Trophoblast cell (in vitro differentiated cells and primary cell): Measurements from ENCODE around the gene SMG7.

Source experiments
- DNase-seq, 2 donors: peaks; one replicate each; pipeline ENCODE4 v3.0.0-alpha.2; 2016
- H2AFZ ChIP-seq: 2 replicates; pipeline ENCODE4 v1.6.1; 2013; ENCODE audit warnings: low read length, moderate library complexity, mild to moderate bottlenecking; ENCODE audit not compliant: insufficient read depth, poor library complexity
- H2AK5ac ChIP-seq: 2 replicates; pipeline ENCODE4 v1.6.1; 2013; ENCODE audit warnings: mild to moderate bottlenecking, low read length
- H2BK120ac ChIP-seq: 2 replicates; pipeline ENCODE4 v1.6.1; 2013; ENCODE audit warnings: low read length, mild to moderate bottlenecking, moderate library complexity; ENCODE audit not compliant: insufficient read depth, poor library complexity
- H2BK12ac ChIP-seq: 2 replicates; pipeline ENCODE4 v1.6.1; 2013; ENCODE audit warnings: mild to moderate bottlenecking, low read length, moderate library complexity
- H2BK5ac ChIP-seq: 2 replicates; pipeline ENCODE4 v1.6.1; 2013; ENCODE audit warnings: low read length, low read depth, moderate library complexity, mild to moderate bottlenecking; ENCODE audit not compliant: poor library complexity
- H3K14ac ChIP-seq: 2 replicates; pipeline ENCODE4 v1.6.1; 2013; ENCODE audit warnings: mild to moderate bottlenecking, low read length
- H3K18ac ChIP-seq: 2 replicates; pipeline ENCODE4 v1.6.1; 2013; ENCODE audit warnings: mild to moderate bottlenecking, low read length
- H3K23ac ChIP-seq: 2 replicates; pipeline ENCODE4 v1.6.1; 2013; ENCODE audit warnings: low read length
- H3K27ac ChIP-seq: 2 replicates; pipeline ENCODE4 v1.5.1; 2013; ENCODE audit warnings: low read depth, mild to moderate bottlenecking, inconsistent platforms, low read length, moderate library complexity
- H3K27me3 ChIP-seq: 2 replicates; pipeline ENCODE4 v1.6.1; 2013; ENCODE audit warnings: inconsistent platforms, mild to moderate bottlenecking, low read length, moderate library complexity; ENCODE audit not compliant: insufficient read depth
- H3K36me3 ChIP-seq, 2 experiments: 1 replicate in 1 of 2; 2 replicates in 1 of 2; pipeline ENCODE4 v1.6.1; 2013; ENCODE audit warnings: low read length in 2 of 2, mild to moderate bottlenecking in 2 of 2, moderate library complexity in 1 of 2; ENCODE audit not compliant: insufficient read depth in 2 of 2, control insufficient read depth in 1 of 2
- H3K4ac ChIP-seq: 2 replicates; pipeline ENCODE4 v1.6.1; 2013; ENCODE audit warnings: low read depth, mild to moderate bottlenecking, low read length, moderate library complexity
- H3K4me1 ChIP-seq, 2 experiments: 1 replicate in 1 of 2; 2 replicates in 1 of 2; pipeline ENCODE4 v1.6.1; 2013; ENCODE audit warnings: low read length in 2 of 2, mild to moderate bottlenecking in 2 of 2, moderate library complexity in 1 of 2; ENCODE audit not compliant: insufficient read depth in 2 of 2, control insufficient read depth in 1 of 2
- H3K4me2 ChIP-seq: 2 replicates; pipeline ENCODE4 v1.6.1; 2013; ENCODE audit warnings: inconsistent platforms, mild to moderate bottlenecking, low read length, moderate library complexity
- H3K4me3 ChIP-seq: 2 replicates; pipeline ENCODE4 v1.5.1; 2013; ENCODE audit warnings: mild to moderate bottlenecking, low read depth, low read length, inconsistent platforms
- H3K79me1 ChIP-seq: one replicate; pipeline ENCODE4 v1.6.1; 2013; ENCODE audit warnings: low read length
- H3K79me2 ChIP-seq: 2 replicates; pipeline ENCODE4 v1.6.1; 2013; ENCODE audit warnings: low read length, mild to moderate bottlenecking; ENCODE audit not compliant: control insufficient read depth, insufficient read depth, poor library complexity
- H3K9ac ChIP-seq: 2 replicates; pipeline ENCODE4 v1.6.1; 2013; ENCODE audit warnings: mild to moderate bottlenecking, low read length
- H3K9me3 ChIP-seq: 2 replicates; pipeline ENCODE4 v1.6.1; 2013; ENCODE audit warnings: low read depth, mild to moderate bottlenecking, control low read depth, inconsistent platforms, low read length; ENCODE audit not compliant: insufficient read depth
- H4K12ac ChIP-seq: 2 replicates; pipeline ENCODE4 v1.6.1; 2013; ENCODE audit warnings: low read depth, mild to moderate bottlenecking, low read length, moderate library complexity
- H4K8ac ChIP-seq: 2 replicates; pipeline ENCODE4 v1.6.1; 2013; ENCODE audit warnings: low read depth, mild to moderate bottlenecking, low read length, moderate library complexity
- H4K91ac ChIP-seq: one replicate; pipeline ENCODE4 v1.6.1; 2013; ENCODE audit warnings: low read depth, mild to moderate bottlenecking, low read length, moderate library complexity
- WGBS: extraction: QIAGEN DNeasy Blood & Tissue Kit; methylation state at CpG from one replicate; pipeline ENCODE4 v1.1.7; 2013; ENCODE audit warnings: missing lambda C conversion rate; ENCODE audit not compliant: insufficient read length, insufficient coverage; ENCODE audit errors: extremely low coverage; 5-methylcytosine and 5-hydroxymethylcytosine counted together

Gene SMG7

GRCh38 chr1:183569141-183569540 lies 96.8 kb downstream of the SMG7 start:
- H4K8ac ChIP-seq, result no peak overlapping the region
- no peak overlapping the region for H2AFZ ChIP-seq
- H2BK5ac ChIP-seq, result no peak overlapping the region
- H3K9me3 ChIP-seq, result no peaks in the 10 kb centered on the region
- no CpG with 5 or more reads among the region's 4 CpGs for WGBS
- H3K79me1 ChIP-seq, result peaks cover 12% of the 10 kb centered on the region
- H2BK12ac ChIP-seq, result no peak overlapping the region
- no peak overlapping the region for H2BK120ac ChIP-seq
- H3K27ac ChIP-seq, result peak overlapping the region; percentile 59
- peak; percentile 37 to 73 for DNase-seq
- no peaks in the 10 kb centered on the region for H3K27me3 ChIP-seq
- no peaks in the 10 kb centered on the region for H3K79me2 ChIP-seq
- no peak overlapping the region for H3K4me2 ChIP-seq
- no peak overlapping the region for H3K9ac ChIP-seq
- no peak overlapping the region for H4K12ac ChIP-seq
- no peak overlapping the region for H3K18ac ChIP-seq
- no peak overlapping the region for H3K4ac ChIP-seq
- no peak overlapping the region for H2AK5ac ChIP-seq
- no peak overlapping the region for H3K23ac ChIP-seq
- no peak overlapping the region for H3K14ac ChIP-seq
- peaks cover 7 to 18% of the 10 kb centered on the region in 2 experiments for H3K4me1 ChIP-seq
- H3K4me3 ChIP-seq, result no peak overlapping the region
- H4K91ac ChIP-seq, result no peak overlapping the region
- peaks cover 2 to 4% of the 10 kb centered on the region in 2 experiments for H3K36me3 ChIP-seq

- peak; percentile 39 to 80 for DNase-seq
- no peaks in the 10 kb centered on the region for H3K9me3 ChIP-seq
- WGBS, result no CpG with 5 or more reads among the region's 3 CpGs
Measured at GRCh38 chr1:183569801-183570200, 97.5 kb downstream of the SMG7 start.

GRCh38 chr1:183570451-183570850 lies 98.2 kb downstream of the SMG7 start:
- H3K4ac ChIP-seq, result no peak overlapping the region
- peak overlapping the region; percentile 73 for H2BK120ac ChIP-seq
- H3K27ac ChIP-seq, result no peak overlapping the region
- H3K79me2 ChIP-seq, result no peaks in the 10 kb centered on the region
- peak overlapping the region; percentile 62 for H2BK12ac ChIP-seq
- no peak overlapping the region for H3K9ac ChIP-seq
- H2BK5ac ChIP-seq, result no peak overlapping the region
- no peak overlapping the region for H3K4me2 ChIP-seq
- peaks cover 2 to 3% of the 10 kb centered on the region in 2 experiments for H3K36me3 ChIP-seq
- H3K27me3 ChIP-seq, result no peaks in the 10 kb centered on the region
- H2AFZ ChIP-seq, result no peak overlapping the region
- H3K23ac ChIP-seq, result no peak overlapping the region
- peaks cover 7 to 18% of the 10 kb centered on the region in 2 experiments for H3K4me1 ChIP-seq
- no peak overlapping the region for H4K12ac ChIP-seq
- H3K9me3 ChIP-seq, result no peaks in the 10 kb centered on the region
- DNase-seq, result no peak
- H3K4me3 ChIP-seq, result no peak overlapping the region
- H3K14ac ChIP-seq, result peak overlapping the region; percentile 9
- H4K8ac ChIP-seq, result no peak overlapping the region
- peak overlapping the region; percentile 7 for H2AK5ac ChIP-seq
- H3K18ac ChIP-seq, result no peak overlapping the region
- H4K91ac ChIP-seq, result peak overlapping the region; percentile 45
- peaks cover 12% of the 10 kb centered on the region for H3K79me1 ChIP-seq
- no CpG with 5 or more reads among the region's 4 CpGs for WGBS

More at GRCh38 chr1:183569801-183570200, 97.5 kb downstream of the SMG7 start:
- Histone ChIP-seq H3K23ac (no peak overlapping the region), H3K27ac (peak overlapping the region; percentile 19), H3K4me2 (no peak overlapping the region), H2BK12ac (peak overlapping the region; percentile 62), H2BK5ac (peak overlapping the region; percentile 23), H4K8ac (peak overlapping the region; percentile 43), H3K18ac (no peak overlapping the region), H2AFZ (no peak overlapping the region), H3K36me3 (peaks cover 2 to 4% of the 10 kb centered on the region in 2 experiments), H3K79me2 (no peaks in the 10 kb centered on the region), H4K91ac (peak overlapping the region; percentile 45), H3K14ac (peak overlapping the region; percentile 30), H4K12ac (no peak overlapping the region), H3K4me3 (no peak overlapping the region), H2AK5ac (peak overlapping the region; percentile 18), H3K9ac (no peak overlapping the region), H3K4me1 (peaks cover 7 to 18% of the 10 kb centered on the region in 2 experiments), H3K79me1 (peaks cover 12% of the 10 kb centered on the region), H3K27me3 (no peaks in the 10 kb centered on the region), H3K4ac (no peak overlapping the region), H2BK120ac (peak overlapping the region; percentile 73)

GRCh38 chr1:183571678-183572268 lies 99.5 kb downstream of the SMG7 start:
- Histone ChIP-seq H2BK5ac (no peak overlapping the region), H2BK12ac (no peak overlapping the region), H3K9ac (no peak overlapping the region), H4K12ac (no peak overlapping the region), H3K27me3 (no peaks in the 10 kb centered on the region), H2BK120ac (no peak overlapping the region), H2AFZ (no peak overlapping the region), H2AK5ac (no peak overlapping the region), H3K9me3 (no peaks in the 10 kb centered on the region), H3K27ac (no peak overlapping the region), H3K23ac (no peak overlapping the region), H3K14ac (no peak overlapping the region), H3K4ac (no peak overlapping the region), H3K79me1 (peaks cover 12% of the 10 kb centered on the region), H3K4me1 (peaks cover 7 to 18% of the 10 kb centered on the region in 2 experiments), H3K4me3 (no peak overlapping the region), H3K36me3 (peaks cover 0 to 2% of the 10 kb centered on the region in 2 experiments), H4K8ac (no peak overlapping the region), H3K4me2 (no peak overlapping the region), H3K79me2 (no peaks in the 10 kb centered on the region), H3K18ac (no peak overlapping the region), H4K91ac (no peak overlapping the region)
- DNase-seq, result no peak
- no CpG with 5 or more reads among the region's 4 CpGs for WGBS
